HG03575 (cell line): Measurements from ENCODE around the gene OR1S1.
"Not testable (repeated sequence)": the region's sequence is repeated elsewhere in the genome, so short reads cannot be mapped to it uniquely, and the experiment has no call there.

Source experiments
- ATAC-seq: cut with Tn5 transposase; IDR thresholded peaks from one replicate; pipeline ENCODE4 v1.9.1; 2021; ENCODE audit not compliant: unreplicated experiment, insufficient number of reproducible peaks, low FRiP score; ENCODE audit errors: extremely low read depth

Gene OR1S1

GRCh38 chr11:58212420-58212819, at the start of gene OR1S1:
Gene OR1S1, plus strand, starts transcription at chr11:58212720.
- ATAC-seq: not testable (repeated sequence)

DNA sequence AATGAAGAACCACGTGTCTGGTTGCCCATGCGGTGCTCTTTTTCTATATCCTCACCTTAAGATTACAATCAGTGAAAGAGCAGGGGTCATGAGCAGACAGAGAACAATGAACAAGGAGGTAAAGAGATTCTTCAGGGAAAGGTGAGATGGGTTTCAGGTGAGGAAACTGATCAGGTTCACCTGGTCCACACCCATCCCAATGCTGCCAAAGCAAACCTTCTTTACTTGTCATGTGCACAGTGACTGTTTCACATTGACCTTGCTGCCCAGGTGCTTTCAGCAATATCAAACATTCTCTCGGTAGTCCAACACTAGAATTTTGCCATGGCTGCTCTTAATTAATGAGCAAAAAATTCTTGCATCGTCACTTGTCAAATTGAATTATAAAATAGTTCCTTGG, 48.1 kb upstream of the OR1S1 start:
- ATAC-seq: no peak

DNA sequence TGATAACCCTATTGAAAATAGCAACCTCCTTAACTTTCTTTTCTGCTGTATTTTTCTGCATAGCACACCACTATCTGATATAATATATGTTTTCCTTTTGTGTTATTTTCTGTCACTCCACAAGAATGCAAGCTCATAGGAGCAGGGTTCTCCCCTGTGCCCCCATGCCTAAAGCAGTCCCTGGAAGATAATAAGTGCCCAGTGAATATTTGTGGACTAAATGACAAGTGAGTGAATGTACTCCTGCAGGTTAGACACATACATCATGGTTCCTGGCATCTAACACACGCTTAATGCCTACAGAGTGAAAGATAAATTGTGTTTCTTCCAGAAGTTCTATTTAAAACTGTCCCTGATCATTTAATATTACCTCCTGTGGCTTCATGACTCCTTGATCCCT, 47.5 kb upstream of the OR1S1 start:
- no peak for ATAC-seq

- ATAC-seq: no peak
These were observed 46.9 kb upstream of the OR1S1 start for GRCh38 chr11:58165504-58166106.

DNA sequence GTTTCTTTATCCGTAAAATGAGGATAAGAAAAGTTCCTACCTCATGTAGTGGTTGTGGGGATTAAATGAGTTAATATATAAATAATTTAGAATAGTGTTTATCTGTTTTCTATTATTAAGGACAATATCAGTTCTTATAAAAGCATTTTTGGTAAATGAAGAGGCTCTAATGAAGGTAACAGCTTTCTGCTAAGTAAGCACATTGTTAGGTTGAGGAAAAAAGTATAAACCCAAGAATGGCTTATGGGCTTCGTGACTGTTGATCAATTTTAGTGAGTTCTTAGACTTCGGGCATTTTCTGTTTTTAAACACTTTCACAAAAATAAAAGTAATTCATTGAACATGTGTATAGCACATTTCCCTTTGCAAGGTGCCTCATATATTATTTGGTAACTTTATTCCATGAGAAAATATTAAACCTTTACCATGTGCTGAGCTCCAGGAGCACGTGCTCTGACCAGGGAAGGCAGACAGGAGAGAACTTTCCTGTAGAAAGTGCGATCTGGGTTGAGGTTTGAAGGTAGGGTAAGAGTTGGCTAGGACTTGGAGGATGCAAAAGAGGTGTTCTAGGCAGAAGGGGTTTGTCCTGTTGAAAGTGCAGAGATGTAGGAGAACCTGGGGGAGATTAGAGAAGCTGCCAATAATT, 35.0 kb upstream of the OR1S1 start:
- no peak for ATAC-seq

DNA sequence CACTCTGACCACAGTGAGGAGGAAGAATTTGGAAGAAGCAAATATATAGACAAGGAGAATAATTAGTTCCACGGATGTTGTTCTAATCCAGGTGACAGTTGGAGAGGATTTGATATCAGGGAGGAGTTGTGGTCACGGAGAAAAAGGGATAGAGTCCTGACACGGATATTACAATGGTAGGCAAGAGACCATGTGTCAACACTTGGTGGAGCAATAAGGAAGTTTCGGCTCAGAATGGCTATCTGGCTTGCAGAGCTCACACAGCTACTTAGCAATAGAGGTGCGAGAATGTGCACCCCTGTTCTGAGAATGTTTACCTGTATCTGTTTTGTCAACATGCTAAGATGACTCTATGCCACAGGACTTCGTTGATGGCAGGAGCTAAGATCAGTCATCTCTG, 34.1 kb upstream of the OR1S1 start:
- ATAC-seq: no peak

GRCh38 chr11:58179648-58180047, 32.9 kb upstream of the OR1S1 start:
- no peak for ATAC-seq

GRCh38 chr11:58186938-58187337, 25.6 kb upstream of the OR1S1 start:
- no peak for ATAC-seq

DNA sequence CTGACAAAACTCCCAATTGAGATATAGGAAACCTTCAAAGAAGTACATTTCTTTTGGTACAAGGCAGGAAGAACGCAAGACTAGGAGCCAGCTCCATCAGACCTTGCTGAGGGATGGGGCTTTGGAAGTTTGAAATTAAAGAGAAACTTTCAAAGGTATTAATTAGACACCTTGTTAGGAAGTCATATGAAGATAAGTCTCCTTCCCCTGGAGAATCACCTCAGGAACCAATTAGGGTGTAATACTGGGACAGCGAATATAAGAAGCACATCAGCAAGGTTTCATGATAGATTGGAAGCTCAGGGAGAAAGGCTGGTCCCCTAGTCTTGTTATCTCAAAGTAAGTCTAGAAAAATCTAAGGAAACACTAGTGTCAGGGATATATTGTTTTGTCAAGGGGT, 23.8 kb upstream of the OR1S1 start, which contains the start of gene OR9Q2:
OR9Q2 (plus strand) TSS at position 301 of the 400 bp plus-strand sequence. CDS start 1,421 bp downstream, outside the sequence.
- no peak for ATAC-seq

GRCh38 chr11:58192229-58192628, 20.3 kb upstream of the OR1S1 start:
- ATAC-seq: no peak

GRCh38 chr11:58193391-58193790, 19.1 kb upstream of the OR1S1 start:
- no peak for ATAC-seq

DNA sequence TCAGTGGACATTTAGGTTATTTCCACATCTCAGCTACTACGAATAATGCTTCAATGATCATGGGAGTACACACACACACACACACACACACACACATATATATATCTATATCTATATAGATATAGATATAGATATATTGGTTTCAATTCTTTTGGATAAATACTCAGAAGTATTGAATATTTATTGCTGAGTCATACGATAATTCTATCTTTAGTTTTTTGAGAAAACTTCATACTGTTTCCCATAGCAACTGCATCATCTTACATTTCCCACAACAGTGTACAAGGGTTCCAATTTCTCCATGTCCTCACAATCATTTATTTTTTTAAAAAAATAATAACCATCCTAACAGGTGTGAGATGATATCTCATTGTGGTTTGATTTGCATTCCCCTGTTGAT, 16.6 kb upstream of the OR1S1 start:
- ATAC-seq: no peak

DNA sequence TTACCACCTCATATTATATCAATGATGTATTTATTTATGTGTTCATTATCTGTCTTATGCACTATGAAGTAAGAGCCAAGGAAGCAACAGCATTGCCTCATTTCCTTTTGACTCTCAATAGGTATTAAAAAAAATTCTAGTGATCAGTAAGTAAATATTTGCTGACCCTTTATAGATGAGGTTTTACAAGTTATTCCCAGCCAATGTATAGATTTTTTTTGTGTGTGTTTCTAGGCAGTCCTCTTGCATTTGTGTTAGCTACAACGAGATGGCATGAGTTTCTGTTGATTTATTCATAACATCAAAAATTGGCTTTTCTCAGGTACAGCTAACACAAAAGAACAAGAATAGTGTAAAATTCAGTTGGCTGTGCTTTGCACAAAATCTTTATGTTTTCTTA, 13.2 kb upstream of the OR1S1 start:
- no peak for ATAC-seq

DNA sequence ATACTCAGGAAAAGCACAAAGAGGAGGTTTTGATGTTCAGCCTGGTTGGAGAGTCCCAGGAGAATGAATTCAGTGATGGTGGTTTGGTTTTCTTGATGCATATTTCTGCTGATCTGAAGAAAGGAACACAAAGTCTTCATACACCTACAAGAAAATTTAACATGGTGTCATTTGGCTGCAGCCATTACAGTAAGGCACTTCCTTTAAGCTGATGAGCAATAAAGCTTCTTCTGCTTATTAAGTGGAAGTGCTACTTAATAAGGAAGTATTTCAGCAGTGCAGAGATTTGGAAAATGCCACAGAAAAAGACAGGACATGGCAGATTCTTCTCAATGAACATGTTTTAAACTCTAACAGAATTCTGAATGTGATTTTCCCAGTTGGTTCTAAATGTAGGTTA, 8.5 kb upstream of the OR1S1 start, which contains the start of gene OR1S2:
OR1S2 (minus strand) TSS at position 101 of the 400 bp plus-strand sequence; CDS start at position 101, 0 bp downstream.
- no peak for ATAC-seq

- ATAC-seq: no peak
These were observed 4.0 kb downstream of the OR1S1 start for GRCh38 chr11:58216476-58216875.

DNA sequence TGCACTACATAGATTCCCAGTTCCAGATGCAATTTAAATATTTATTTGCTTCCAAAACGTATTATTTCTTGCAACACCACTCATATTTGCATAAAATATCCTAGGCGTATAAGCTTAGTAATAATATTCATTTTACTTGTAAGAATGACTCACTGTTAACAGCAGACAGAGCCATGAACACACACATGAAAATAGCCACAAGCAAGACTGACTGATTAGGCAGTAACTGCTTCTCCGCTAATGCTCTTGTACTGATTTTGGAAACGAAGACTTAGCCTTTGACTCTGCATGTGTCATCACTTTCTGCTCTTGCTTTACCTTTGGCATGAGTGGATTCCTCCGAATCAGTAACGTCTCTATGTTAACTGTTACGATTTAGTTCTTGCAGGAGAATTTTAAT, 10.2 kb downstream of the OR1S1 start:
- ATAC-seq: no peak

- no peak for ATAC-seq
These were observed 15.6 kb downstream of the OR1S1 start for GRCh38 chr11:58227956-58228615.

DNA sequence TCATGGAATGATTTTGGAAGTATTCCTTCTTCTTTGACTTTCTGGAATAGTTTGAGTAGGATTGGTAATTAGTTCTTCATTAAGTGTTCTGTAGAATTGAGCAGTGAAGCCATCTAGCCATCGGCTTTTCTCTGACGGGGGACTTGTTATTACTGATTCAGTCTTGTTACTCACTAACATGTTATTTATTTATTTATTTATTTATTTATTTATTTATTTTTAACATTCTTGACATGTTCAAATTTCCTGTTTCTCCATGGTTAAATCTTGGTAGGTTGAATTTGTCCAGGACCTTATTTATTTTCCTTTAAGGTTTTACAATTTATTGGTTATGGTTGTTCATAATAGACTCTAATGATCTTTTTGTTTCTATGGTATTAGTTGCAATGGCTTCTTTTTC, 31.4 kb downstream of the OR1S1 start:
- ATAC-seq: no peak

DNA sequence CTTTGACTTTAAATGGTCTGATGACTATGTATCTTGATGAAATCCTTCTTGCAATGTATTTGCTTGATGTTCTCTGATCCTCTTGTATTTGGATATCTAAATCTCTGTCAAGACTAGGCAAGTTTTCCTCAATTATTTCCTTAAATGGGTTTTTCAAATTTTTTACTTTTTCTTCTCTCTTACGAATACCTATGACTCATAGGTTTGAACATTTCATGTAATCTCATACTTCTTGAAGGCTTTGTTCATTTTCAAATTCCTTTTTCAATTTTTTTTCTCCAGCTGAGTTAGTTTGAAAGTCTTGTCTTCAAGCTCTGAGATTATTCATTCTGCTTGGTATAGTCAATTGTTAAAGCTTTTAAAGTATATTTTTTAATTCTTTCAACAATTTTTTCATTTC, 42.4 kb downstream of the OR1S1 start:
- ATAC-seq: no peak

DNA sequence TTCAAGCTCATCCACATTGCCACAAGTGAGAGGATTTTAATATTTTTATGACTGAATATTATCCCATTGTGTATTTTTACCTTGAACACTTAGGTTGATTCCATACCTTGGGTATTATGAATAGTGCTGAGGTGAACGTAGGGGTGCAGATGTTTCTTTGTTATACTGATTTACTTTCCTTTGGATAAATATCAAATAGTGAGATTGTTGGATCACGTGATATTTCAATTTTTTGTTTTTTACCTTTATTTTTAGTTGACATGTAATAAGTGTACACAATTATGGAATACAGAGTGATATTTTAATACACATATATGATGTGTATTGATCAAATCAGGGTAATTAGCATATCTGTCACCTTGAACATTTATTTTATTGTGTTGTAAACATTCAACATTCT, 47.5 kb downstream of the OR1S1 start:
- ATAC-seq: no peak
